Activated CD4-positive, CD25-positive, alpha-beta regulatory T cell (primary cell): ENCODE results near the gene ANKRD39.
"Not testable (repeated sequence)": the region's sequence is repeated elsewhere in the genome, so short reads cannot be mapped to it uniquely, and the experiment has no call there.

Experiments used
- DNase-seq, 4 experiments: peaks; one replicate each; lab custom pipeline; 2025; lab: John Stamatoyannopoulos, UW

Gene ANKRD39

DNA sequence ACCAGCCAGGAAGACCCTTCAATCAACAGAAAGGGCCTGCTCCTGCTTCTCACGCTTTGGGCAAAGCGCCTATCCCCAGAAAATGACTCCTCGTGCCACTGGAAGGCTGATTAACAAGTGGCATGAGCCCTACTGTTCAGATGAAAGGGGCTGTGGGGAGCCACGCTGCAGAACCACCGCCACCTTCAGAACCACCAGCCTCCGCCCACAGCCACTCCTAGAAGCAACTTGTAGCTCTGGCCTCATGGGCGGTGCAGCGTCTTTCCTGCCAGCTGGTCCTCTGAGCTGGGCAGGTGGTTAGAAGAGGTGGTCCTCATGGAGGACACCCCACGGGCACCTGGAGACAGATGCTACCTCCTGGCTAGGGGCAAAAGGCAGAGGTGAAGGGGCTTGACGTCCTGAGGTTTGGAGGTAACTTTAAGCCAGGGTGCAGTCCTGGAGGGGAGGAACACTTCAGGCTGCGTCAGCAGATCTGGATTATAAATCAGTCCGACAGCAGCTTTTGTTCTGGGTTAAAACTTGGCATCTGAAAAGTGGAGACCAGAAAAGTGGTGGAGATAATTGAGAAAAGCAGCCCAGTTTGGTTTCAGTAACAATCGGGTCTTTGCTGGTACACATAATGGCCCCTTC, 12.9 kb upstream of the ANKRD39 start:
- DNase-seq, result no peak

GRCh38 chr2:96869822-96870625, 12.2 kb upstream of the ANKRD39 start, which contains the start of gene SEMA4C:
Gene SEMA4C (minus strand): TSS chr2:96870080. CDS start chr2:96867886, 2,194 bp downstream.
- peak in 2 of 4 experiments; percentile 31 to 35 for DNase-seq

DNA sequence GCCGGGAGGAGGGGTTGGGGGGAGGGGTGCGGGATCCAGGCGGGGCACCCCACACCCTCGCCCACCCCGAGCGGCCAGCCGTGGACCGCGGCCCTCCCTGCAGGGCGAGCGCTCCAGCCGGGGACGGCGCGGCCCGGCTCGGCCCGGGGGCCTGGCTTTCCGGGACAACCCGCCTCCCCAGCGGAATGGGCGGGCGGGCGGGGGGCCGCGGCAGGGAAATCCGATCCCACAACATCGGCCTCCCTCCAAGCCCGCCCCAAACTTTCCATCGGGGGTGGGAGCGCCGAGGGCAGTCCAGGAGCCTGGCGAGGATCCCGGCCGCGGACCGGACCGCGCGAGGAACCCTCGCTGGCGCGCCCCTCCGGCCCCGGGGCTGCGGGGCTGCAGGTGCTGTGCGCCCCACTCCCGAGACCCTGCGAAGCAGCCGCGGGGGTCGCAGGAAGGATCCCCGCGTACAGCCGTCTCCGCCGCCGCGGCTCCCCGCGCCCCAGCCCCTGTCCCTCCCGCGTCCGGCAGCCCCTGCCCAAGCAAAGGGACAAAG, 11.5 kb upstream of the ANKRD39 start:
- no peak for DNase-seq

DNA sequence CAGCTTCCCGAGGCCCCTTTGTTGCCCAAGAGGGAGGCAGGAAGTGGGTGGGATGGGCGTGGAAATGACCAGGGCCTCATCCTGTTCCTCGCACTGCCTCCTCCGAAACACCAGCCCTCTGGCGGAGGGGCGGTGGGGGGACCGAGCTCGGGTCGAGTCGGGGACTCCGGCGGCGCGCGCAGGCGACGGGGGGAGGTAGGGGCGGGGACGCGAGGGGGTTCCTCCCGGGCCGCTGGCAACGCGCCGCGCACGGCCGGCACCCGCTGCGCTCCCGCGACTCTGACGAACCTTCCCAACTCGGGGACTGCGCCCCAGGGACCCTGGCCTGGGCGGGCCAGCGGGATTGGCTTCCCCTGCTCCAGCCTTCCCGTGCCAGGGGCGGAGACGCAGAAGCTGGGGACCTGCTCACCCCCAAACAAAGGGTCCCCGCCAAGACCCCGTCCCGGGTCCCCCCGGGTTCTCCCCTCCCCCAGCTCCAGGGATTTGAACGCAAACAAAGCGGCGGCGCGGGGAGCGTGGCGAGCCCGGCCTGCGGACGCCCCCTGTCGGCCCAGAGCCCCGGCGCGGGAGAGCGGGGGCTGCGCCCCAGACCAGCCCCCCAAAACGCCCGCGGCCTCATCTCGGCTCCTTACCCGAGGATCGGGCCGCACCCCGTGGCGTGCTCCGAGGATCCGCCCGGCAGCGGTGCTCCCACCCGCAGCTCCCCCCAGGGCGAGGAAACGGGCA, 10.9 kb upstream of the ANKRD39 start:
- DNase-seq, result peak in 3 of 4 experiments; percentile 25 to 32 (median 31)

- no peak for DNase-seq
Measured at GRCh38 chr2:96867756-96868554, 10.1 kb upstream of the ANKRD39 start.

DNA sequence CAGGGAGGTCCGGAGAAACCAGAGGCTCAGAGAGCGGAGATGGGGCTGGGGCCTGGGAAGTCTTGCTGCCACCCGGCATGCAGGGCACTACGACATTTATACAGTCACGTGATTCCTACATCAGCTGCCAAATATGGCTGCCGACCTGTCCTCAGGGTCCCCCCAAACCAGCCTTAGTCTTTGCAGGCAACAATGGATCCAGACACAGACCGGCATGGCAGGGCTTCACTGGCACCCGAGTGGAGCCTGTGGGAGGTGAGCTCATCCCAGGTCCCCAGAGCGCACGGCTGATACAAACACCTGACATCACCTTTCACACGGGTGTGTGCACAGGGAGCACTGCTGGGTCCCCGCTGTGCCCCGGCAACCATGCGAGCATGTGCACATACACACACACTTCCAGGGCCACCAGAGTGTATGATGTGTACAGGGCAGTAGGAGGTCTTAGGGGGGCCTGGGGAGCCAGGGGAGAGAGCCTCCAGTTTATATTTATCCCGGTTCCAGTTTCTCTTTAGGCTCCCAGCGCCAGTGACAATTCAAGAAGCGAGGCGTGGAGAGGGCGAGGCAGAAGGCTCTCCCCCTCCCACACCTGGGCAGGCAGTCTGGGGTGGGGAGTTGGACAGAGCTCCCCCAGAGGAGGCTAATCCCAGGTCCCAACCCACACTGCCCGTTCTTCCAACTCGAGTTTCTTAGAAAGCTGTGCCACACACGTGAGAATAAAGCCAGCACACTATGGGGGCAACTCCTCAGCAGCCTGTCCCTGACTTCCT, 9.4 kb upstream of the ANKRD39 start:
- DNase-seq, result no peak

DNA sequence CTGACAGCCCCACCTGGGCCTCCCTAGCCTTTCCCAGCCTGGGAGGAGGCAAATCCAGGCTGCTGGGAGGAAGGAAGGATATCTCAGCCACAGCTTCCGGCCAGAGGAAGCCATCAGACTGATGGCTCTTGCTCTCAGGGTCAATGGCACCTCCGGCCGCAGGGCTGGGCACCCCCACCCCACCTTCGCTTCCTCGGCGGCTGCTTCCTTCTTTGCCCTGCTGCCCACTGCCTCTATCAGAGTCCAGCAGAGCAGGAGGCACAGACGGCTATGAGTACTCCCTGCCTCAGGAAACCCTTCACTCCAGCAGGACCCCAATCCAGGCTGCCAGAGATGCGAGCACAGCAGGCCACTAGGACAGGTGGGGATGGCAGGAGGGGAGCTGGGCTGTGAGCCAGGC, 8.8 kb upstream of the ANKRD39 start:
- DNase-seq, result no peak

- DNase-seq, result no peak
Measured at GRCh38 chr2:96866149-96866548, 8.3 kb upstream of the ANKRD39 start.

GRCh38 chr2:96865654-96866053, 7.8 kb upstream of the ANKRD39 start:
- DNase-seq, result no peak

DNA sequence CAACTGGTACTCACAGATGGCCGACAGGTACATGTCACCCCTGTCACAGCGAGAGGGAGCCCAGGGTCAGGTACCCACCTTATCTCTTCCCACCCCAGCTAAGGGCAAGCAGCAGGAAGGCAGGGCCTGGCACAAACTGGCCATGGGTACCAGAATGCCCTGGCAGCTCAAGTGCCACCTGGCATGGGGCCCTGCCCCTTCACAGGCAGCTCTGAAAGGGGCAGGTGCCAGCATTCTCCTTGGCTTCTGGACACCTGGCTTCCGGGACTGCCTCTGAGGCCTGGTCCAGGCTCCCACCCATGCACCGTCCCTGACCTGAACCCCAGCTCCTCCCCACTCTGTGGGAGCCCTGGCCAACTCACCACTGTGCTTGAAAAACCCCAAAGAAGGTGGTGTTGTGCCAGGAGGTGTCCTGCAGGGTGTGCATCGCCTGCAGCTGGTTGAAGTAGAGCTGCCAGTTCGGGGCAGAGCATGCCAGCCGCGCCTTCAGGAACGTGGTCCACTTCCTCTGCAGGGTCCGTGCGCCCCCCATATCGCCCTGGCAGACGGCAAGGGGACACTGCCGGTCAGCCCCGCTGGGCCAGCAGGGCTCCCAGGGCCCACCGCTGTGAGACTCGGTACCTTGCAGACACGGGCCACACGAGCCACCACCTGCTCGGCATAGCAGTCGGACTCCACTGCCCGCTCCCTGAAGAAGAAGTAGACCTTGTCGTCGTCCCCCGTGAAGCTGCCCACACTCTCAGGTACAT, 6.7 kb upstream of the ANKRD39 start:
- no peak for DNase-seq

GRCh38 chr2:96863575-96864342, 5.9 kb upstream of the ANKRD39 start:
- DNase-seq, result no peak

- not testable (repeated sequence) for DNase-seq
Measured at GRCh38 chr2:96863056-96863455, 5.2 kb upstream of the ANKRD39 start.

GRCh38 chr2:96861074-96861473, 3.3 kb upstream of the ANKRD39 start:
- no peak for DNase-seq

GRCh38 chr2:96860065-96861029, 2.5 kb upstream of the ANKRD39 start:
- no peak for DNase-seq

- no peak for DNase-seq
Measured at GRCh38 chr2:96859681-96860064, 1.9 kb upstream of the ANKRD39 start.

- DNase-seq, result no peak
Measured at GRCh38 chr2:96859099-96859649, 1.4 kb upstream of the ANKRD39 start.

- DNase-seq, result no peak
Measured at GRCh38 chr2:96856776-96857666, 795 bp downstream of the ANKRD39 start.
